Measurements from ENCODE around the gene HIGD1A.

HIGD1A gene

DNA sequence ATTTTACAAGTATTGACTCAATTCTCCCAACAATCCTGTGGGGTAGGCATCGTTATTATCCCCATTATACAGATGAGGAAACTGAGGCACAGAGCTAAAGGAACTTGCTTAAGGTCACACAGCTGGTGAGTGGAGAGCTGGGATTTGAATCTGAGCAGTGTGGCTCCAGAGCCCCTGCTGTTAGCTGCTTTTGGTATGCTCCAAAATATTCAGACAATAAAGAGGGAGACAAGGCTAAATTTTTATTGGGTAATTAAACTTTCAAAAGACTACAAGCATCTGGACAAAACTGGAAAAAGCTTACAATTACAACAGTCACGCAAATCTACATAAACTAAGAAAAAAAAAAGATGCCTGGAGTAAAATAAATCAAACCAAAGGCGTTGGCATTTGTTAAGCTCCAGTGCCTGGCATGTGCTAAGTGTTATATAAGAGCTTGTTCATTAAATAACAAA, 59.0 kb downstream of the HIGD1A start:
- Mint-ChIP-seq H3K4me3 (no peak overlapping the region), H3K36me3 (ENCODE audit: insufficient read depth) (no peaks in the 10 kb centered on the region), H3K27me3 (no peaks in the 10 kb centered on the region), H3K4me1 (peaks cover 16% of the 10 kb centered on the region), H3K27ac (ENCODE audit: low read depth) (no peak overlapping the region), H3K9me3 (no peaks in the 10 kb centered on the region)
- ATAC-seq (replicated peaks; ENCODE audit: extremely low read depth, poor library complexity, severe bottlenecking) (no peak), DNase-seq (ENCODE audit: low spot score in 2 of 2) (no peak)

DNA sequence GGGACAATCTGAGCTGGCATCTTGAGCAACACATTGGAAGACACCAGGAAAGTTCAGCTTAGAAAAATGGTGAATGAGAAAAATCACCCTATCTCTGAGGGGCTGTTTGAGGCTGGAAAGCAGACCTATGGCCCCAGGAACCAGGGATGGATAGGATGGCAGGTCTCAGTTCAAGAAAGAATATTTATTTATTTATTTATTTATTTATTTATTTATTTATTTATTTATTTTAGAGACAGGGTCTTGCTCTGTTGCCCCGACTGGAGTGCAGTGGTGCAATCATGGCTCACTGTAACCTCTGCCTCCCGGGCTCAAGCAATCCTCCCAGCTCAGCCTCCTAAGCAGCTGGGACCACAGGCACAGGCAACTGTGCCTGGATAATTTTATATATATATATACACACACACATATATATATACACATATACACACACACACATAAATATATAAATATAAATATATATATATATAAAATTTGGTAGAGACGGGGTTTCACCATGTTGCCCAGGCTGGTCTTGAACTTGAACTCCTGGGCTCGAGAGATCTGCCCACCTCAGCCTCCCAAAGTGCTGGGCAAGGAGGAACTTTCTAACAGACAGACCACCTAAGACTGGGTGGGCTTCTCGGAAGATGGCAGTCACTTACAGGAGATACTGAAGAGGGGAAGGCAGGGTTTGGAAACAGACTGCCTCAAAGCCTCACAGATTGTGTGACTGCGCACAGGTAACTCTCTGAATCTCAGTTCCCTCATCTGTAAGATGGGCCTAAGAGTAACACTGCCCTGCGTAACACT, 60.9 kb downstream of the HIGD1A start:
- Mint-ChIP-seq H3K4me3 (no peak overlapping the region), H3K4me1 (peaks cover 15% of the 10 kb centered on the region)
- ATAC-seq (replicated peaks; ENCODE audit: extremely low read depth, poor library complexity, severe bottlenecking): no peak

DNA sequence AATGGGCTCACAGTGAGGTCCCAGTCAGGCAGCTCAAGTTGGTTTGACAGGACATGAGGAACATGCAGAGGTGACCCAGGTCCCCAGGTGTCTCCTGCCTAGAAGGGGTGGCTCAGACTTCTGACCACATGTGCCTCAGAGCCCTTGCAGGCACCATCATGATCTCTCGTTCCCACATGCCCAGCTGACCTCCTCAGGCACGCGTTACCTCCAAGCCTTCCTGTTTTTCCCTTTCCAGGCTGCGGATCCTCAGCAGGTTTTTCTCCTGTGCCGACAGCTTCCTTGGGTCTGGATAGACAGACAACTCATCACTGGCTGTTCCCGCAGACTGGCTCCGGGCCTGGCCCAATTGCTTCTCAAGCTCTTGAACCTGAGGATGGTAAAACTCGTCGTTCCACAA, 61.6 kb downstream of the HIGD1A start:
- no peak overlapping the region for H3K4me3 Mint-ChIP-seq
- no peak for ATAC-seq (replicated peaks; ENCODE audit: extremely low read depth, poor library complexity, severe bottlenecking)
- H3K27ac Mint-ChIP-seq (ENCODE audit: low read depth): no peak overlapping the region
- no peaks in the 10 kb centered on the region for H3K9me3 Mint-ChIP-seq
- DNase-seq (ENCODE audit: low spot score in 2 of 2): no peak
- H3K27me3 Mint-ChIP-seq: no peaks in the 10 kb centered on the region
- H3K36me3 Mint-ChIP-seq (ENCODE audit: insufficient read depth): peaks cover 1% of the 10 kb centered on the region
- peaks cover 8% of the 10 kb centered on the region for H3K4me1 Mint-ChIP-seq

More for the DNA sequence above, 60.9 kb downstream of the HIGD1A start:
- no peak overlapping the region for H3K27ac Mint-ChIP-seq (ENCODE audit: low read depth)
- DNase-seq (ENCODE audit: low spot score in 2 of 2): no peak
- H3K36me3 Mint-ChIP-seq (ENCODE audit: insufficient read depth): peaks cover 1% of the 10 kb centered on the region
- H3K9me3 Mint-ChIP-seq: no peaks in the 10 kb centered on the region
- H3K27me3 Mint-ChIP-seq: no peaks in the 10 kb centered on the region

DNA sequence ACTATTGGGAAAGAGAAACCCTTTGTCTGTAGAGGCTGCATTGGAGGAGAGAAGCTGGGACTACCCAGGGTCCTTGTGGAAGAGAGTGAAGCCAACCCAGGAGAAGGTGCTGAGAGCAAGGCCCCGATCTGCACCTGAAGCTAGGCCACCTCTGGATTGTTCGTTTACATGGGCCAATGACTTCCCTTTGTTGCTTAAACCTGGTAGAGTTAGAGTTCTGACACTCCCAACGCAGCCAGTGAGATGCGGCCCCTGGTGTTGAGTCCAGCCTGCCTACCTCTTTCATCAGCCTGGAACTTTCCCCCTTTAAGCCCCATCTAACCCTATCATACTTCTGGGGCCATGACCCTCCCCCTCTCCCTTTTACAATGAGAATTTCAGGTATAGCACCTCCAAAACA, 62.0 kb downstream of the HIGD1A start:
- Mint-ChIP-seq H3K4me1 (peaks cover 4% of the 10 kb centered on the region), H3K9me3 (no peaks in the 10 kb centered on the region), H3K27ac (ENCODE audit: low read depth) (no peak overlapping the region), H3K4me3 (no peak overlapping the region), H3K27me3 (no peaks in the 10 kb centered on the region), H3K36me3 (ENCODE audit: insufficient read depth) (peaks cover 1% of the 10 kb centered on the region)
- ATAC-seq (replicated peaks; ENCODE audit: extremely low read depth, poor library complexity, severe bottlenecking) (no peak), DNase-seq (ENCODE audit: low spot score in 2 of 2) (no peak)

DNA sequence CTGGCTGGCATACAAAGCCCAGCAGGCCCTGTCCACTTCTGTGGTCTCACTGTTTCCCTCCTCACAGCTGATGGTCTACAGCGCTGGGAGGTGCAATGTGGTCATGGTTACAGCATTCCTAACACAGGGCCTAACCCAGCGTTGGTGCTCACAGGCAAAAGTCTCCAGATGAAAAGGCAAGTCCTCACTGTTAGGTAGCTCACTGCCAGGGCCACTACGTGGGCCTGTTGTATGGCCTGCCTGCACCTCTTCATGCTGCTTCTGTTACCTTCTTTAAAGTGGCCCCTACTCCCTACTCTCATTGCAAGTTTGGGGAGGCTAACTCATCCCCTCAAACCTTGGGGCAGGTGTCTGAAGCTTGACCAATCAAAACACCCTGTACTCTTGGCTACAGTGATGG, 62.5 kb downstream of the HIGD1A start:
- Mint-ChIP-seq H3K9me3 (no peaks in the 10 kb centered on the region), H3K27ac (ENCODE audit: low read depth) (no peak overlapping the region), H3K27me3 (no peaks in the 10 kb centered on the region), H3K4me1 (peaks cover 4% of the 10 kb centered on the region), H3K36me3 (ENCODE audit: insufficient read depth) (peaks cover 1% of the 10 kb centered on the region), H3K4me3 (no peak overlapping the region)
- no peak for DNase-seq (ENCODE audit: low spot score in 2 of 2)
- ATAC-seq (replicated peaks; ENCODE audit: extremely low read depth, poor library complexity, severe bottlenecking): no peak

DNA sequence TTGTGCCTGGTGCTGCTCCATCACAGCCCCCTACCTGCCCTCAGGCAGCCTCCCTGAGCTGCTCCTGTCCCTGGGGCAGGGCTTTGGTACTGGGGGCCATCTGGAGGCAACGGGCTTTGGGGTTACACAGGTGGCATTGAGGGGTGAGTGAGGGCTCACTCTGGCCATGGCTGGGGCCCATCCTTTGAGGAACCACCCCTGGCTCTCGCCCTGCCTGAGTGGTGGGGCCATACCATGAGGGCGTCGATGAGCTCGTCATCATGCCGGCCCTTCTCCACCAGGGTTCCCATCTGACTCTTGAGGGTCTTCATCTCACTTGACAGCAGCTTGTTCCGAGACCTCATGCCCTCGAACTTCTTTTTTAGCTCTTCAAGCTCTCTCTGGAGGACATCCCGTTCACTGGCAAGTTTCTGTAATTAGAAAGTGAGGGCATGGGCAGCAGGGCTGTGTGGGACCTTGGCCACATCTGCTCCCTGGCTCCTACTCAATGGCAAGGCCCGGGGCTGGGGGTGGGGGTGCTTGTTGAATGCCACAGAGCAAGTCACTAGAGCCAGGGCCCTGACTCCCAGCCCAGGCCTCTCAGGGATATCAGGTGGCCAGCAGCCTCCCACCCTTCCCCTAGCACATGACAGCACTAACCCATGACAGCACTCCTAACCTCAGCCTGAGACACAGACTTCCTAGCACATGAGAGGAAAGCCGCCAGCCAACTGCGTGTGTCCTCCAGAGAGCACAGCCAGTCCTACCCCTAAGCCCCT, 64.7 kb downstream of the HIGD1A start:
- Mint-ChIP-seq H3K9me3 (no peaks in the 10 kb centered on the region), H3K27ac (ENCODE audit: low read depth) (no peak overlapping the region), H3K36me3 (ENCODE audit: insufficient read depth) (peaks cover 1% of the 10 kb centered on the region), H3K4me3 (no peak overlapping the region), H3K4me1 (peaks cover 4% of the 10 kb centered on the region), H3K27me3 (no peaks in the 10 kb centered on the region)
- DNase-seq (ENCODE audit: low spot score in 2 of 2) (no peak), ATAC-seq (replicated peaks; ENCODE audit: extremely low read depth, poor library complexity, severe bottlenecking) (no peak)

DNA sequence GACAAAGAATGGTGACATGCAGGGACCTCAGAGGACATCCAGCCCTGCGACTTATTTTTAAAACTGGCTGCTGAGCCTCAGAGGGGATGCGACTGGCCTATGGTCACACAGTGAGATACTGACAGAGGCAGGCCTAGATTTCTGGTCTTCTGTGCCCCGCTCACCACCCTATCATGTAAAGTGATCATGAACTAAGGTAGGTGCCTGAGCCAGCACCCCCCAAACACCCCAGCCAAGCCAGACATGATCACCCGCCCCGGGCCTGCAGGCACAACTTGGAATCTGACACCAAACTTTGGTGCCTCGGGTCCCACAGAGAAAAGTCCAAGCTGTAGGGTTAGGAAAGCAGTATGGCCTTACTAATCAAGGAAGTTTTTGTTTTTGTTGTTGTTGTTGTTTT, 67.8 kb downstream of the HIGD1A start:
- no peak for DNase-seq (ENCODE audit: low spot score in 2 of 2)
- Mint-ChIP-seq H3K4me3 (no peak overlapping the region), H3K27me3 (no peaks in the 10 kb centered on the region), H3K4me1 (no peaks in the 10 kb centered on the region), H3K36me3 (ENCODE audit: insufficient read depth) (peaks cover 1% of the 10 kb centered on the region), H3K9me3 (no peaks in the 10 kb centered on the region), H3K27ac (ENCODE audit: low read depth) (no peak overlapping the region)
- no peak for ATAC-seq (replicated peaks; ENCODE audit: extremely low read depth, poor library complexity, severe bottlenecking)

DNA sequence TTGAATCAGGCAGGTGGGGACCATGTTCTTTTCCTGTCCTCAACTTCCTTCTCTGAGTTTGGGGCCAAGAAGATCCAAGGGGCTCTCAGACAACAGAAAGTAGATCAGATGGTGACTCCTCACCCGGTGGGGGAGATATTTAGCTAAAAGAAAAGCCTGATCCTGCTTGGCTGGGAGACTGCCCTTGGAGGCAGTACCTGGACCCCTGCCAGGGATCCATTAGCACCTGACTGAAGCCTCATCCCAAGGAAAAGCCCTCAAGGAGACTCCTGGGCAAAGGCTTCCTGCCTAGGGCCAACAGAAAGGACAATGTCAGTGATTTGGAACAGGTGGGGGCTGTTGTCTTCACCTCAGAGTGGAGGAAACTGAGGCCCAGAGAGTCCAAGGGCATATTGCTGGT, 68.2 kb downstream of the HIGD1A start:
- Mint-ChIP-seq H3K36me3 (ENCODE audit: insufficient read depth) (peaks cover 1% of the 10 kb centered on the region), H3K4me1 (no peaks in the 10 kb centered on the region), H3K27me3 (no peaks in the 10 kb centered on the region), H3K27ac (ENCODE audit: low read depth) (no peak overlapping the region), H3K9me3 (no peaks in the 10 kb centered on the region), H3K4me3 (no peak overlapping the region)
- no peak for ATAC-seq (replicated peaks; ENCODE audit: extremely low read depth, poor library complexity, severe bottlenecking)
- DNase-seq (ENCODE audit: low spot score in 2 of 2): no peak

DNA sequence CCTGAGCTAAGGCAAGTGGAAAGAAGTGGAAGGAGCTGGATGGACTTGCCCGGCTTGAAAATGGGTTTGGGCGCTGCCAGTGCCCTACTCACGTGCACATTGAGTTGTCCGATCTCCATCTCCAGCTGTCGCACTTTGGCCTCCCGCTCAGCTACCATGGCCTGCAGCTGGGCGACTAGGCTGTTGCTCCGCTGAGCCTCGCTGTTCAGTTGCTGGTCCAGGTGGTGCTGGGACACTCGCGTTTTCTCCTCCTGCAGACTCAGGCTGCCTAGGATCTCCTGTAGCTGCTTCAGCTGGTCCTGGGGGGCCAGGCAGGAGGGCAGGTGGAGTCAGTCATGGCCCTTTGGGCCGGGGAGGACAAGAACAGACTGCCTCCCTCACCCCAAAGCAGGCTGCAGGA, 68.7 kb downstream of the HIGD1A start:
- H3K27me3 Mint-ChIP-seq: no peaks in the 10 kb centered on the region
- no peak overlapping the region for H3K27ac Mint-ChIP-seq (ENCODE audit: low read depth)
- H3K9me3 Mint-ChIP-seq: no peaks in the 10 kb centered on the region
- no peak for DNase-seq (ENCODE audit: low spot score in 2 of 2)
- ATAC-seq (replicated peaks; ENCODE audit: extremely low read depth, poor library complexity, severe bottlenecking): no peak
- H3K36me3 Mint-ChIP-seq (ENCODE audit: insufficient read depth): peaks cover 1% of the 10 kb centered on the region
- H3K4me1 Mint-ChIP-seq: no peaks in the 10 kb centered on the region
- H3K4me3 Mint-ChIP-seq: no peak overlapping the region

DNA sequence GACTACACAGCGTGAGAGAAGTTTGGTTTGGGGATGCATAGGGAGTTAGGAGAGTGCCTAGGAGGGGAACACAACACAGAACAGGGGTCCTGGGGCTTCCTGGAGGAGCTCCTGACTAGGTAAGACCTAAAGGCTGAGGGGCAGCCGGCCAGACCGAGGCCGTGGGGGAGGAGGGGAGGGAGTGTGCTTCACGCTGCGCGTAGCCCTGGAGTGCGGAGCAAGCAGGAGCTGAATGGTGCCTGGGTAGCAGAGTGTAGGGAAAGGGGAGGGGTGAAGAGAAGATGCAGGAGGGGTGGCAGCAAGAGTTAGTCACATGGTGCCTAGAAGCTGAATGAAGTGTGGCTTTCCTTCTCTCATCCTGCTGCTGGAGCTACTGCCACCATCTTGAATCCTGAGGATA, 69.3 kb downstream of the HIGD1A start:
- Mint-ChIP-seq H3K36me3 (ENCODE audit: insufficient read depth) (peaks cover 1% of the 10 kb centered on the region), H3K4me3 (no peak overlapping the region), H3K27ac (ENCODE audit: low read depth) (no peak overlapping the region), H3K4me1 (no peaks in the 10 kb centered on the region), H3K9me3 (no peaks in the 10 kb centered on the region), H3K27me3 (no peaks in the 10 kb centered on the region)
- no peak for ATAC-seq (replicated peaks; ENCODE audit: extremely low read depth, poor library complexity, severe bottlenecking)
- DNase-seq (ENCODE audit: low spot score in 2 of 2): no peak

DNA sequence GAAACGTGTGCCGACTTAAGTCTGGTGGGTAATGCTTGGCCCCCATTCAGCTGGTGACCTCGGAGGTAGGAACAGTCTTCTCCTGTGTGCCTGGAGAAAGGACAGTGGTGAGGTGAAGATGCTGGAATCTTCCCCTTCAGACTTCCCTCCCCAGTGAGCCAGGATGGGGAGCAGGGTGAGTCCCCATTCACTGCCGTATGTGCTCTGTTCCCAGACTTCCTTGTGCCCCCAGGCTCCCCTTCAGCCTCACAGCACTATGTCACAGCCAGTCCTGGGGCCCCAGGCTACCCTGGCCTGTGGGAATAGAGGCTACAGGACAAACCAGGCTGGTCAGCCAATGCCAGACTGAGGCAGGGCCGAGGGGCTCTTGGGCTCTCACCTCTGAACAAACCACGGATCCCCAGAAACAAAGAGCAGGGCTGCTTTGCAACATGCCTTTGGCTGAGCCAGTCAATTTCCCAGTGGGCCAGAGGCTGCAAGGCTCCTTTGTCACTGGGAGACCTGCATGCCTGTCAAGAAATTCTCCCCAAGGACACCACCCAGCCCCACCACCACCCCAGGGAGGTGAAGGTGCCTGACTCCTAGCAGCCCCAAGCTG, 69.9 kb downstream of the HIGD1A start:
- Mint-ChIP-seq H3K4me3 (no peak overlapping the region), H3K27ac (ENCODE audit: low read depth) (no peak overlapping the region), H3K9me3 (no peaks in the 10 kb centered on the region), H3K4me1 (no peaks in the 10 kb centered on the region), H3K27me3 (no peaks in the 10 kb centered on the region), H3K36me3 (ENCODE audit: insufficient read depth) (peaks cover 1% of the 10 kb centered on the region)
- no peak for ATAC-seq (replicated peaks; ENCODE audit: extremely low read depth, poor library complexity, severe bottlenecking)
- DNase-seq (ENCODE audit: low spot score in 2 of 2): no peak

DNA sequence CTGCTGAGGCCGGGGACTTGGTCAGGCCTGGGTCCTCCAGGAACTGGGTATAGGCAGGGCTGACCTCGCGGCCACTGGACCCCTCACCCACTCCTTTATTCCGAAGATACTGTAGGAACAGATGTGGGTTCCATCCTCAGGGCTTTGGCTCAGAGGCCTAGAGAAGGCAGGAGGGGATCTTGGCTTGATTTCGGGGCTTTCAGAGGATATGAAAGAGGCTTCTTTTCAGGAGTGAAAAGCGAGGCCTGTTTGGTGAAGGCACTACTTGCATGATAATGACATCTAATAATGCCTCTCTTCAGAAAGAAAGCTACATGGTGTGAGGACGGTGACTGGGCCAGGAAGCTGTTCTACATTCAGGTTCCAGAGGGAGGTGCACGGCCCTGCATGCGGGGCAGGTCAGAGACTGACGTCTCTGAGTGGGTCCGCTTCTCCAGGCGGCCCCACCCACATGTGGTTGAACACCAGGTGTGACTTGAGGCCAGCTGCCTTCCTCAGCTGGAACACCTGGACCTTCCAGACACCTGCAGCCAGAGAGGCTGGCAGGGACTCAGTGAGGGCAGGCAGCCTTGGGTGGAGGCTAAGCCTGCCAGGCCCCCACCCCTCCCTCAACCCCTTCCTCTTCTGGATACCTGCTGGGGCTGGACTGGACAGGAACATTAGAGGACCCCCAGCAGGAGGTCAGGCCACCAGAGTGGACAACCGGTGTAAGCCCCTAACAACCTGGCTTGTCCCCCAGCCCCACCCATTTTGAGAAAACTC, 70.6 kb downstream of the HIGD1A start:
- ATAC-seq (replicated peaks; ENCODE audit: extremely low read depth, poor library complexity, severe bottlenecking): no peak
- no peaks in the 10 kb centered on the region for H3K36me3 Mint-ChIP-seq (ENCODE audit: insufficient read depth)

More for the DNA sequence above, 70.6 kb downstream of the HIGD1A start:
- Mint-ChIP-seq H3K9me3 (no peaks in the 10 kb centered on the region), H3K4me3 (no peak overlapping the region), H3K4me1 (no peaks in the 10 kb centered on the region), H3K27me3 (no peaks in the 10 kb centered on the region), H3K27ac (ENCODE audit: low read depth) (no peak overlapping the region)
- no peak for DNase-seq (ENCODE audit: low spot score in 2 of 2)

All from central memory CD8-positive, alpha-beta T cell (primary cell).